Peyer's patch (tissue), 4 donors: ENCODE data around the gene PYROXD2.

Experiments used
- POLR2A ChIP-seq, 2 donors: fragments of 450-650 bp; IDR thresholded peaks; one replicate each; pipeline ENCODE4 v1.5.1; 2017; ENCODE audit warnings: antibody characterized with exemption in 2 of 2, mild to moderate bottlenecking in 2 of 2, moderate library complexity in 2 of 2
- TF ChIP-seq, protein P1 (sequence below), 6 experiments: fragments of 450-650 bp in 4 of 6; fragments of 200-600 bp in 2 of 6; sonication (generic) in 1 of 6; IDR thresholded peaks; one replicate each; pipeline ENCODE4 v1.5.1; 2017 to 2019; ENCODE audit warnings: antibody characterized with exemption in 6 of 6, mild to moderate bottlenecking in 3 of 6, moderate library complexity in 1 of 6

DNA sequence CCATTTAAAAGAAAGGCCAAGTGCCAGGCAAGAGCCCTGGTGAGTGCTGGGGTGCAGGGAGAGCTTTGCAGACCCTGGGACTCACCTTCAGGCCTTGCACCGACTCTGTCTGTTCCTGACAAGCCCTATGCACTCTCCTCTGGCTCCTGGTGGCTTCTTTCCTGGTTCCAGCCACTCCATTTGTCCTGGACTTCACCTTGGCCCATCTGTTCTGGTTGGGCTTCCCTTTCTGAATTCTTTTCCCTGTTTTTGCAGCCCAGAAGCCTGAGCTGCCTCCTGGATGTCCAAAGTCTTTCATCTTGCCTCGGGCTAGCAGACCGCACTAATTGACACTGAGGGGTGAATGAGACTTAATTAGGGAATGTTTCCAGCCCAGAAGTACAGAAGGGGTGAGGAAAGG lies 60.5 kb downstream of the PYROXD2 start:
- TF ChIP-seq, protein P1, sequence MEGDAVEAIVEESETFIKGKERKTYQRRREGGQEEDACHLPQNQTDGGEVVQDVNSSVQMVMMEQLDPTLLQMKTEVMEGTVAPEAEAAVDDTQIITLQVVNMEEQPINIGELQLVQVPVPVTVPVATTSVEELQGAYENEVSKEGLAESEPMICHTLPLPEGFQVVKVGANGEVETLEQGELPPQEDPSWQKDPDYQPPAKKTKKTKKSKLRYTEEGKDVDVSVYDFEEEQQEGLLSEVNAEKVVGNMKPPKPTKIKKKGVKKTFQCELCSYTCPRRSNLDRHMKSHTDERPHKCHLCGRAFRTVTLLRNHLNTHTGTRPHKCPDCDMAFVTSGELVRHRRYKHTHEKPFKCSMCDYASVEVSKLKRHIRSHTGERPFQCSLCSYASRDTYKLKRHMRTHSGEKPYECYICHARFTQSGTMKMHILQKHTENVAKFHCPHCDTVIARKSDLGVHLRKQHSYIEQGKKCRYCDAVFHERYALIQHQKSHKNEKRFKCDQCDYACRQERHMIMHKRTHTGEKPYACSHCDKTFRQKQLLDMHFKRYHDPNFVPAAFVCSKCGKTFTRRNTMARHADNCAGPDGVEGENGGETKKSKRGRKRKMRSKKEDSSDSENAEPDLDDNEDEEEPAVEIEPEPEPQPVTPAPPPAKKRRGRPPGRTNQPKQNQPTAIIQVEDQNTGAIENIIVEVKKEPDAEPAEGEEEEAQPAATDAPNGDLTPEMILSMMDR (IDR thresholded peaks at IDR 0.05), result no peak
- TF ChIP-seq POLR2A (IDR thresholded peaks at IDR 0.05), result no peak
